Osteocyte (in vitro differentiated cells): ENCODE results near the gene HMG20B. TPM values are rescaled to one million over a fixed set of nuclear protein-coding genes. Genes with fewer than 3 reads are reported as not detected.

ENCODE experiments used
- DNase-seq: peaks from one replicate; pipeline ENCODE4 v3.0.0; 2021; ENCODE audit warnings: mixed read lengths; ENCODE audit not compliant: unreplicated experiment; ENCODE audit errors: extremely low spot score
- H3K27ac Mint-ChIP-seq: one replicate; pipeline ENCODE4 v1.8.0; 2021; ENCODE audit warnings: mild to moderate bottlenecking, mixed read lengths; ENCODE audit not compliant: unreplicated experiment
- H3K27me3 Mint-ChIP-seq: one replicate; pipeline ENCODE4 v1.8.0; 2021; ENCODE audit warnings: mixed read lengths; ENCODE audit not compliant: unreplicated experiment
- H3K36me3 Mint-ChIP-seq: one replicate; pipeline ENCODE4 v1.8.0; 2021; ENCODE audit warnings: mixed read lengths; ENCODE audit not compliant: unreplicated experiment
- H3K4me1 Mint-ChIP-seq: one replicate; pipeline ENCODE4 v1.8.0; 2021; ENCODE audit warnings: mixed read lengths; ENCODE audit not compliant: unreplicated experiment
- H3K4me3 Mint-ChIP-seq: one replicate; pipeline ENCODE4 v1.8.0; 2021; ENCODE audit warnings: mild to moderate bottlenecking, moderate library complexity, mixed read lengths; ENCODE audit not compliant: unreplicated experiment
- H3K9me3 Mint-ChIP-seq: one replicate; pipeline ENCODE4 v1.8.0; 2021; ENCODE audit warnings: mixed read lengths; ENCODE audit not compliant: unreplicated experiment
- CTCF ChIP-seq: fragments of 200-600 bp; sonication (generic); IDR thresholded peaks from 2 replicates; pipeline ENCODE4 v1.5.0; 2021; ENCODE audit warnings: antibody characterized with exemption, mild to moderate bottlenecking, moderate library complexity
- total RNA-seq: library from RNA; stranded (reverse); gene quantifications from 2 replicates; pipeline ENCODE4 v1.2.1, GENCODE V29; 2021

HMG20B gene
- total RNA-seq, 1 donor from 2014 or later = 81.4 TPM

GRCh38 chr19:3530389-3530788, 42.4 kb upstream of the HMG20B start:
- no peak overlapping the region for H3K4me3 Mint-ChIP-seq
- no peak overlapping the region for H3K27ac Mint-ChIP-seq
- TF ChIP-seq CTCF = no peak
- H3K36me3 Mint-ChIP-seq = peaks cover 24% of the 10 kb centered on the region
- no peak for DNase-seq
- H3K27me3 Mint-ChIP-seq = no peaks in the 10 kb centered on the region
- H3K4me1 Mint-ChIP-seq = no peaks in the 10 kb centered on the region
- no peaks in the 10 kb centered on the region for H3K9me3 Mint-ChIP-seq

GRCh38 chr19:3531716-3532115, 41.0 kb upstream of the HMG20B start:
- Mint-ChIP-seq H3K36me3 (peaks cover 24% of the 10 kb centered on the region), H3K4me3 (no peak overlapping the region), H3K27me3 (no peaks in the 10 kb centered on the region), H3K4me1 (peaks cover 2% of the 10 kb centered on the region), H3K9me3 (no peaks in the 10 kb centered on the region), H3K27ac (no peak overlapping the region)
- no peak for DNase-seq
- TF ChIP-seq CTCF = no peak

GRCh38 chr19:3532154-3532786, 40.5 kb upstream of the HMG20B start:
- H3K27ac Mint-ChIP-seq = no peak overlapping the region
- TF ChIP-seq CTCF = no peak

GRCh38 chr19:3533033-3533432, 39.7 kb upstream of the HMG20B start:
- Mint-ChIP-seq H3K36me3 (peaks cover 22% of the 10 kb centered on the region), H3K9me3 (no peaks in the 10 kb centered on the region), H3K27me3 (no peaks in the 10 kb centered on the region), H3K4me3 (no peak overlapping the region), H3K27ac (no peak overlapping the region), H3K4me1 (peaks cover 4% of the 10 kb centered on the region)
- no peak for TF ChIP-seq CTCF
- no peak for DNase-seq

More at GRCh38 chr19:3532154-3532786, 40.5 kb upstream of the HMG20B start:
- no peaks in the 10 kb centered on the region for H3K9me3 Mint-ChIP-seq
- H3K36me3 Mint-ChIP-seq = peaks cover 22% of the 10 kb centered on the region
- no peak for DNase-seq
- H3K27me3 Mint-ChIP-seq = no peaks in the 10 kb centered on the region
- peaks cover 2% of the 10 kb centered on the region for H3K4me1 Mint-ChIP-seq
- H3K4me3 Mint-ChIP-seq = no peak overlapping the region

DNA sequence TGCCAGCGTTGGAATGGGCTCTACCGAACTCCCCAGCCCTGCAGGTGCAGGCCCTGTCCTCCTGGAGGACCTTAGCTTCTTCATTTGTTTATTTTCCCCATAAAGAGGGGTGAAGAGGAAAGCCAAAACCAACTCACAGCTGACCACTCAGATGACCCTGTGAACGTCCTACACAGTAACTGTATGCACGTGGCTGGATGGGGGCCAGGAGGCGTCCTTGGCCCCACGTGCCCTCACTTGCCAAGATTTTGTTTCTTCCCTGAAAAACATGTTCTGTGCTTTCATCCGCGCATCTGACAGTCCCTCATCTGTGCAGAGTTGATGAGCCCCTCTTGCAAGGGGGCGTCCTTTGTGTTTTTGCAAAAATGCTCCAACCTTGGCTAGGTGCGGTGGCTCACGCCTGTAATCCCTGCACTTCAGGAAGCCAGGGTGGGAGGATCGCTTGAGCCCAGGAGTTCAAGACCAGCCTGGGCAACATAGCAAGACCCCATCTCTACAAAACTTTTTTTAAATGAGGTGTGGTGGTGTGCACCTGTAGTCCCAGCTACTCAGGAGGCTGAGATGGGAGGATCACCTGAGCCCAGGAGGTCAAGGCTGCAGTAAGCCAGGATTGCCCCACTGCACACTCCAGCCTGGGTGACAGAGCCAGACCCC, 39.1 kb upstream of the HMG20B start:
- Mint-ChIP-seq H3K4me3 (no peak overlapping the region), H3K9me3 (no peaks in the 10 kb centered on the region), H3K36me3 (peaks cover 22% of the 10 kb centered on the region), H3K27me3 (no peaks in the 10 kb centered on the region), H3K4me1 (peaks cover 4% of the 10 kb centered on the region), H3K27ac (no peak overlapping the region)
- no peak for TF ChIP-seq CTCF
- no peak for DNase-seq
